PC-9 (cell line): ENCODE measurements around the gene PTPN2. TPM values are rescaled to one million over a fixed set of nuclear protein-coding genes. Genes with fewer than 3 reads are reported as not detected.

ENCODE experiments used
- BruUV-seq: library from RNA; stranded (reverse); fragments of 400-500 nt; replicated peaks from 2 replicates; lab custom pipeline; 2021; lab: Mats Ljungman, UMichigan
- CTCF ChIA-PET: fragments of 300-600 bp; sonication (Branson Sonifier 250); formaldehyde crosslinking; loops from one replicate; lab custom pipeline; 2022; ENCODE audit warnings: antibody characterized with exemption; lab: Charles Lee
- POLR2A ChIA-PET: fragments of 300-600 bp; sonication (Branson Sonifier 250); formaldehyde crosslinking; loops from one replicate; lab custom pipeline; 2022; ENCODE audit warnings: antibody characterized with exemption; ENCODE audit not compliant: unreplicated experiment; lab: Charles Lee
- DNase-seq, 2 experiments: peaks; one replicate each; pipeline versions ENCODE4 v3.0.0 to v3.0.0-alpha.2; 2015 to 2022; ENCODE audit warnings: mixed read lengths in 1 of 2
- H2AFZ ChIP-seq: fragments of 200-600 bp; sonication (generic); 2 replicates; pipeline ENCODE4 v1.8.1; 2017; ENCODE audit warnings: antibody characterized with exemption
- H3F3A ChIP-seq: fragments of 200-600 bp; sonication (generic); 2 replicates; pipeline ENCODE4 v1.8.1; 2017; ENCODE audit warnings: antibody characterized with exemption, mild to moderate bottlenecking, low read depth; ENCODE audit not compliant: insufficient read depth
- H3K27ac ChIP-seq: fragments of 200-600 bp; sonication (generic); 2 replicates; pipeline ENCODE4 v1.6.1; 2016; ENCODE audit warnings: mixed run types
- H3K27me3 ChIP-seq: fragments of 200-600 bp; sonication (generic); 2 replicates; pipeline ENCODE4 v1.6.1; 2016; ENCODE audit warnings: low read depth, mixed run types; ENCODE audit not compliant: insufficient read depth
- H3K36me3 ChIP-seq: fragments of 200-600 bp; sonication (generic); 2 replicates; pipeline ENCODE4 v1.6.1; 2016; ENCODE audit warnings: low read depth, mixed run types
- H3K4me1 ChIP-seq: fragments of 200-600 bp; sonication (generic); replicated peaks from 2 replicates; pipeline ENCODE4 v1.6.1; 2016; ENCODE audit warnings: mixed run types; ENCODE audit not compliant: insufficient read depth
- H3K4me2 ChIP-seq: fragments of 200-600 bp; sonication (generic); 2 replicates; pipeline ENCODE4 v1.6.1; 2017; ENCODE audit warnings: mixed run types
- H3K4me3 ChIP-seq: fragments of 200-600 bp; sonication (generic); 2 replicates; pipeline ENCODE4 v1.6.1; 2016; ENCODE audit warnings: mixed run types
- H3K79me2 ChIP-seq: fragments of 200-600 bp; sonication (generic); 2 replicates; pipeline ENCODE4 v1.6.1; 2017; ENCODE audit warnings: low read depth, mixed run types
- H3K9me2 ChIP-seq: fragments of 200-600 bp; sonication (generic); 2 replicates; pipeline ENCODE4 v1.8.1; 2017; ENCODE audit warnings: mild to moderate bottlenecking; ENCODE audit not compliant: insufficient read depth
- H3K9me3 ChIP-seq: fragments of 200-600 bp; sonication (generic); 2 replicates; pipeline ENCODE4 v1.8.1; 2016; ENCODE audit warnings: low read depth; ENCODE audit not compliant: insufficient read depth
- H4K20me1 ChIP-seq: fragments of 200-600 bp; sonication (generic); 2 replicates; pipeline ENCODE4 v1.8.1; 2017; ENCODE audit not compliant: insufficient read depth
- CTCF ChIP-seq: fragments of 200-600 bp; sonication (generic); conservative IDR thresholded peaks from 2 replicates; pipeline ENCODE4 v1.6.1; 2017; ENCODE audit warnings: mixed run types, antibody characterized with exemption, mild to moderate bottlenecking, moderate library complexity
- EZH2 ChIP-seq: fragments of 200-600 bp; sonication (generic); IDR thresholded peaks from 2 replicates; pipeline ENCODE4 v1.8.0; 2017; ENCODE audit warnings: antibody characterized with exemption, low read depth
- intact Hi-C: fragments of 100-400 bp; cut with micrococcal nuclease; formaldehyde crosslinking; loops from one replicate; pipeline ENCODE4 v1.10.0; 2022; ENCODE audit not compliant: unreplicated experiment
- total RNA-seq: library from RNA; stranded (reverse); gene quantifications from 2 replicates; pipeline ENCODE4 v1.2.3, GENCODE V29; 2021

The PTPN2 gene
- total RNA-seq, 1 experiment from 2014 or later: 78.1 TPM

- Histone ChIP-seq H3K36me3 (peaks cover 34% of the 10 kb centered on the region), H4K20me1 (no peaks in the 10 kb centered on the region), H3F3A (peaks cover 41% of the 10 kb centered on the region), H2AFZ (no peak overlapping the region), H3K4me2 (peak overlapping the region; percentile 84), H3K9me3 (no peaks in the 10 kb centered on the region), H3K27me3 (no peaks in the 10 kb centered on the region), H3K27ac (peak overlapping the region; percentile 100), H3K4me1 (peaks cover 53% of the 10 kb centered on the region), H3K79me2 (peaks cover 80% of the 10 kb centered on the region), H3K9me2 (no peaks in the 10 kb centered on the region), H3K4me3 (peak overlapping the region; percentile 45; the same call in 1 of the 2 replicates)
- peak; percentile 92 to 99 for DNase-seq
- ChIA-PET CTCF (interaction anchor here (0.6 to 1.0 kb wide), 2 partner anchors 97 to 510 kb away, joined by 3 read pairs; no protein-coding TSS in a partner anchor), POLR2A (interaction anchor here (0.5 to 1.0 kb wide), 7 partner anchors 18 to 960 kb away, joined by 3 to 15 read pairs (median 7); partner anchors contain the start of gene PTPN2)
- TF ChIP-seq EZH2 (no peak), CTCF (no peak)
- no TSS peak for BruUV-seq
- intact Hi-C loops: loop anchor here (1.0 to 5.0 kb wide), 5 partner anchors 24 to 111 kb away; partner anchors contain the start of gene SEH1L
Observed at GRCh38 chr18:12838178-12838634, 45.8 kb downstream of the PTPN2 start.

GRCh38 chr18:12837747-12838146 lies 46.3 kb downstream of the PTPN2 start:
- peaks cover 79% of the 10 kb centered on the region for H3K79me2 ChIP-seq
- H3K4me3 ChIP-seq: peak overlapping the region; percentile 23; the same call in 1 of the 2 replicates
- no peaks in the 10 kb centered on the region for H3K9me3 ChIP-seq
- H4K20me1 ChIP-seq: no peaks in the 10 kb centered on the region
- ChIA-PET CTCF (interaction anchor here (0.6 kb wide), 1 partner anchor 509 kb away, joined by 3 read pairs; no protein-coding TSS in a partner anchor), POLR2A (interaction anchor here (0.6 to 1.0 kb wide), 4 partner anchors 18 to 54 kb away, joined by 3 to 15 read pairs (median 10); partner anchors contain the start of gene PTPN2)
- H3K27me3 ChIP-seq: no peaks in the 10 kb centered on the region
- peak in 1 of 2 experiments; percentile 77 for DNase-seq
- BruUV-seq: TSS peak; percentile 13
- intact Hi-C loops: loop anchor here (1.0 to 5.0 kb wide), 5 partner anchors 25 to 111 kb away; partner anchors contain the start of gene SEH1L
- H3K4me1 ChIP-seq: peaks cover 53% of the 10 kb centered on the region
- H2AFZ ChIP-seq: no peak overlapping the region
- no peaks in the 10 kb centered on the region for H3K9me2 ChIP-seq
- H3F3A ChIP-seq: peaks cover 41% of the 10 kb centered on the region
- H3K36me3 ChIP-seq: peaks cover 34% of the 10 kb centered on the region
- peak overlapping the region; percentile 84 for H3K4me2 ChIP-seq
- H3K27ac ChIP-seq: peak overlapping the region; percentile 100
- TF ChIP-seq EZH2 (no peak), CTCF (no peak)

- Histone ChIP-seq H3K9me2 (no peaks in the 10 kb centered on the region), H3K4me2 (peak overlapping the region; percentile 84), H3K27ac (peak overlapping the region; percentile 100), H4K20me1 (no peaks in the 10 kb centered on the region), H3K36me3 (peaks cover 34% of the 10 kb centered on the region), H3K79me2 (peaks cover 67% of the 10 kb centered on the region), H2AFZ (no peak overlapping the region), H3K27me3 (no peaks in the 10 kb centered on the region), H3F3A (peaks cover 41% of the 10 kb centered on the region), H3K4me1 (peaks cover 53% of the 10 kb centered on the region), H3K4me3 (no peak overlapping the region), H3K9me3 (no peaks in the 10 kb centered on the region)
- CTCF ChIA-PET: interaction anchor here (0.7 kb wide), 1 partner anchor 54 kb away, joined by 4 read pairs; no protein-coding TSS in a partner anchor
- TF ChIP-seq EZH2: no peak
- TF ChIP-seq CTCF: no peak
- DNase-seq: no peak
- POLR2A ChIA-PET: no interaction called here
- intact Hi-C loops: loop anchor here (5.0 kb wide), 1 partner anchor 94 kb away; no protein-coding TSS in a partner anchor
- no TSS peak for BruUV-seq
Observed at GRCh38 chr18:12836551-12836950, 47.5 kb downstream of the PTPN2 start.
